Astrocyte (in vitro differentiated cells and primary cell): ENCODE results near the gene SOX5.
"Not testable (repeated sequence)": the region's sequence is repeated elsewhere in the genome, so short reads cannot be mapped to it uniquely, and the experiment has no call there.

Source experiments
- CTCF ChIP-seq: IDR thresholded peaks from 2 replicates; pipeline ENCODE4 v1.5.1; 2011; ENCODE audit warnings: low read depth, mild to moderate bottlenecking, inconsistent platforms, low read length, moderate library complexity; ENCODE audit not compliant: insufficient read depth
- EZH2 ChIP-seq: IDR thresholded peaks from 2 replicates; pipeline ENCODE4 v1.6.1; 2012; ENCODE audit warnings: mild to moderate bottlenecking, low read length, inconsistent platforms; ENCODE audit not compliant: insufficient read depth

- not testable (repeated sequence) for TF ChIP-seq CTCF, EZH2
Observed at GRCh38 chr12:23822883-23823282, 126.6 kb downstream of the SOX5 start.
